OCI-LY1 (cell line): Measurements from ENCODE around the gene LOXL4.

Experiments
- CTCF ChIP-seq: fragments of 200-600 bp; sonication (generic), shearing (Covaris generic); IDR thresholded peaks from 2 replicates; pipeline ENCODE4 v1.5.1; 2017; ENCODE audit warnings: mild to moderate bottlenecking, antibody characterized with exemption, low read length, moderate library complexity, mixed read lengths
- EZH2 ChIP-seq: fragments of 200-600 bp; sonication (generic), shearing (Covaris generic); IDR thresholded peaks from 2 replicates; pipeline ENCODE4 v1.8.0; 2017; ENCODE audit warnings: borderline replicate concordance, mixed run types, mild to moderate bottlenecking, antibody characterized with exemption, low read length, moderate library complexity, mixed read lengths

- TF ChIP-seq CTCF (no peak), EZH2 (no peak)
Observed at GRCh38 chr10:98270786-98271185, 2.8 kb upstream of the LOXL4 start.
